SK-N-DZ (cell line): Measurements from ENCODE around the gene GABBR2.

Source experiments
- DNase-seq: peaks from one replicate; pipeline ENCODE4 v3.0.0-alpha.2; 2015; ENCODE audit warnings: low spot score

GABBR2 gene

GRCh38 chr9:98402019-98402840 is 306.5 kb downstream of the GABBR2 start:
- no peak for DNase-seq

- DNase-seq, result no peak
Observed at GRCh38 chr9:98401140-98402018, 307.4 kb downstream of the GABBR2 start.

GRCh38 chr9:98399950-98400683 is 308.6 kb downstream of the GABBR2 start:
- DNase-seq, result no peak

- DNase-seq, result no peak
Observed at GRCh38 chr9:98396656-98397055, 312.1 kb downstream of the GABBR2 start.

- DNase-seq, result no peak
Observed at GRCh38 chr9:98396236-98396635, 312.5 kb downstream of the GABBR2 start.

- DNase-seq, result no peak
Observed at GRCh38 chr9:98391867-98392266, 316.9 kb downstream of the GABBR2 start.

GRCh38 chr9:98391406-98391805 is 317.3 kb downstream of the GABBR2 start:
- no peak for DNase-seq

- DNase-seq, result no peak
Observed at GRCh38 chr9:98385751-98386150, 323.0 kb downstream of the GABBR2 start.

- DNase-seq, result no peak
Observed at GRCh38 chr9:98383758-98384157, 325.0 kb downstream of the GABBR2 start.

GRCh38 chr9:98381311-98382103 is 327.2 kb downstream of the GABBR2 start:
- DNase-seq, result no peak

- DNase-seq, result peak; percentile 15
Observed at GRCh38 chr9:98380065-98380681, 328.6 kb downstream of the GABBR2 start.

- DNase-seq, result no peak
Observed at GRCh38 chr9:98379572-98379971, 329.2 kb downstream of the GABBR2 start.

GRCh38 chr9:98378794-98379193 is 329.9 kb downstream of the GABBR2 start:
- DNase-seq, result no peak

- DNase-seq, result no peak
Observed at GRCh38 chr9:98378206-98378780, 330.4 kb downstream of the GABBR2 start.

GRCh38 chr9:98375138-98375726 is 333.5 kb downstream of the GABBR2 start:
- DNase-seq, result no peak

GRCh38 chr9:98374385-98375051 is 334.2 kb downstream of the GABBR2 start:
- DNase-seq, result no peak

- no peak for DNase-seq
Observed at GRCh38 chr9:98373609-98374008, 335.1 kb downstream of the GABBR2 start.

GRCh38 chr9:98372077-98372836 is 336.5 kb downstream of the GABBR2 start:
- DNase-seq, result no peak

GRCh38 chr9:98370976-98371315 is 337.8 kb downstream of the GABBR2 start:
- DNase-seq, result no peak
